OCI-LY1 (cell line): ENCODE measurements around the gene DHRS3.

ENCODE experiments used
- EZH2 ChIP-seq: fragments of 200-600 bp; sonication (generic), shearing (Covaris generic); IDR thresholded peaks from 2 replicates; pipeline ENCODE4 v1.8.0; 2017; ENCODE audit warnings: borderline replicate concordance, mixed run types, mild to moderate bottlenecking, antibody characterized with exemption, low read length, moderate library complexity, mixed read lengths
- TF ChIP-seq, protein P1 (sequence below): fragments of 200-600 bp; sonication (generic), shearing (Covaris generic); IDR thresholded peaks from 2 replicates; pipeline ENCODE4 v1.5.1; 2017; ENCODE audit warnings: mild to moderate bottlenecking, antibody characterized with exemption, low read length, moderate library complexity, mixed read lengths

DNA sequence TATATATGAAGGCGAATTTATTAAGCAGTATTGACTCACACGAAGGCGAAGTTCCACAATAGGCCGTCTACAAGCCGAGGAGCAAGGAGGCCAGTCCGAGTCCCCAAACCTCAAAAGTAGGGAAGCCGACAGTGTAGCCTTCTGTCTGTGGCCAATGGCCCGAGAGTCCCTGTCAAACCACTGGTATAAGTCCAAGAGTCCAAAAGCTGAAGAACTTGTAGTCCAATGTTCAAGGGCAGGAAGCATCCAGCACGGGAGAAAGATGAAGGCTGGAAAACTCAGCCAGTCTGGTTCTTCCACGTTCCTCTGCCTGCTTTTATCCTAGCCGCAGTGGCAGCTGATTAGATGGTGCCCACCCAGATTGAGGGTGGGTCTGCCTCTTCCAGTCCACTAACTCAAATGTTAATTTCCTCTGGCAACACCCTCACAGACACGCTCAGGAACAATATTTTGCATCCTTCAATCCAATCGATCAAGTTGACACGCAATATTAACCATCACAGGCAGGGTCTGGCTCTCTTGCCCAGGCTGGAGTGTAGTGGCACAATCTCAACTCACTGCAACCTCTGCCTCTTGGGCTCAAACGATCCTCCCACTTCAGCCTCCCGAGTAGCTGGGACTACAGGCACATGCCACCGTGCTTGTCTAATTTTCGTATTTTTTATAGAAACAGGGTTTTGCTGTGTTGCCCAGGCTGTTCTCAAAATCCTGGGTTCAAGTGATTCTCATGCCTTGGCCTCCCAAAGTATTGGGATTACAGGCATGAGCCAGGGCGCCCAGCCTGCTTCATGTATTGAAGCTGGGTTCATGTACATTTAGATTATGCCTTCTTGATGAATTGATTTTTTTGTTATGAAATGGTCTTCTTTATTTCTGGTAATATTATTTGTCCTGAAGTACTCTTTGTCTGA lies 85.3 kb downstream of the DHRS3 start:
- TF ChIP-seq, protein P1, sequence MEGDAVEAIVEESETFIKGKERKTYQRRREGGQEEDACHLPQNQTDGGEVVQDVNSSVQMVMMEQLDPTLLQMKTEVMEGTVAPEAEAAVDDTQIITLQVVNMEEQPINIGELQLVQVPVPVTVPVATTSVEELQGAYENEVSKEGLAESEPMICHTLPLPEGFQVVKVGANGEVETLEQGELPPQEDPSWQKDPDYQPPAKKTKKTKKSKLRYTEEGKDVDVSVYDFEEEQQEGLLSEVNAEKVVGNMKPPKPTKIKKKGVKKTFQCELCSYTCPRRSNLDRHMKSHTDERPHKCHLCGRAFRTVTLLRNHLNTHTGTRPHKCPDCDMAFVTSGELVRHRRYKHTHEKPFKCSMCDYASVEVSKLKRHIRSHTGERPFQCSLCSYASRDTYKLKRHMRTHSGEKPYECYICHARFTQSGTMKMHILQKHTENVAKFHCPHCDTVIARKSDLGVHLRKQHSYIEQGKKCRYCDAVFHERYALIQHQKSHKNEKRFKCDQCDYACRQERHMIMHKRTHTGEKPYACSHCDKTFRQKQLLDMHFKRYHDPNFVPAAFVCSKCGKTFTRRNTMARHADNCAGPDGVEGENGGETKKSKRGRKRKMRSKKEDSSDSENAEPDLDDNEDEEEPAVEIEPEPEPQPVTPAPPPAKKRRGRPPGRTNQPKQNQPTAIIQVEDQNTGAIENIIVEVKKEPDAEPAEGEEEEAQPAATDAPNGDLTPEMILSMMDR = no peak
- TF ChIP-seq EZH2 = no peak
